HCT116 (cell line): Measurements from ENCODE around the gene MAP7. TPM values are rescaled to one million over a fixed set of nuclear protein-coding genes. Genes with fewer than 3 reads are reported as not detected.

Source experiments
- ATAC-seq: fragments of 200-7000 bp; cut with Tn5 transposase; 2 replicates; pipeline ENCODE4 v1.9.1; 2020; ENCODE audit warnings: mild to moderate bottlenecking, moderate library complexity
- BruUV-seq: library from RNA; stranded (reverse); fragments of 400-500 nt; replicated peaks from 2 replicates; lab custom pipeline; 2021; lab: Mats Ljungman, UMichigan
- CTCF ChIA-PET: fragments of 300-600 bp; sonication (Branson Sonifier 250); formaldehyde crosslinking; loops from one replicate; lab custom pipeline; 2021; ENCODE audit warnings: antibody characterized with exemption; lab: Charles Lee
- POLR2A ChIA-PET: fragments of 300-600, 350-600 bp; sonication (Branson Sonifier 250); formaldehyde crosslinking; loops from one replicate; lab custom pipeline; 2021; ENCODE audit warnings: antibody characterized with exemption; lab: Charles Lee
- RAD21 ChIA-PET, 2 experiments: fragments of 300-600 bp; sonication (Branson Sonifier 250); formaldehyde crosslinking; loops; one replicate each; lab custom pipeline; 2023; ENCODE audit warnings: low total read pairs in 2 of 2; ENCODE audit not compliant: uncharacterized antibody in 2 of 2, unreplicated experiment in 2 of 2, low non-redundant PET in 1 of 2; lab: Charles Lee
- DNase-seq: peaks from one replicate; pipeline ENCODE4 v3.0.0-alpha.2; 2010; ENCODE audit warnings: low read depth, low spot score
- H2AFZ ChIP-seq: fragments of 200-600 bp; shearing (Covaris generic), sonication (generic); 2 replicates; pipeline ENCODE4 v1.6.1; 2017; ENCODE audit warnings: low read depth, mixed run types, mixed read lengths, antibody characterized with exemption, low read length; ENCODE audit not compliant: poor library complexity, severe bottlenecking
- H3K27ac ChIP-seq: 2 replicates; pipeline ENCODE4 v1.5.1; 2012; ENCODE audit warnings: low read depth, low read length
- H3K27me3 ChIP-seq: fragments of 200-600 bp; sonication (generic); 2 replicates; pipeline ENCODE4 v1.6.1; 2016; ENCODE audit warnings: mixed run types, low read length, mixed read lengths; ENCODE audit not compliant: insufficient read depth
- H3K36me3 ChIP-seq, 2 experiments: fragments of 200-500 bp in 1 of 2; fragments of 200-600 bp in 1 of 2; sonication (Bioruptor generic) in 1 of 2; sonication (generic) in 1 of 2; 2 replicates each; pipeline versions ENCODE4 v1.5.1 to v1.6.1; 2014 to 2016; ENCODE audit warnings: low read length in 2 of 2, inconsistent platforms in 1 of 2, mixed read lengths in 1 of 2, mixed run types in 1 of 2; ENCODE audit not compliant: insufficient read depth in 2 of 2, control insufficient read depth in 1 of 2
- H3K4me1 ChIP-seq, 2 experiments: fragments of 200-600 bp in 1 of 2; sonication (generic) in 1 of 2; 2 replicates each; pipeline versions ENCODE4 v1.5.1 to v1.6.1; 2012 to 2017; ENCODE audit warnings: low read length in 2 of 2, inconsistent platforms in 1 of 2, mild to moderate bottlenecking in 1 of 2, mixed read lengths in 1 of 2, mixed run types in 1 of 2, moderate library complexity in 1 of 2; ENCODE audit not compliant: insufficient read depth in 2 of 2, control insufficient read depth in 1 of 2
- H3K4me2 ChIP-seq: fragments of 200-600 bp; sonication (generic); 2 replicates; pipeline ENCODE4 v1.6.1; 2017; ENCODE audit warnings: mixed run types, low read length, mixed read lengths
- H3K4me3 ChIP-seq, 2 experiments: fragments of 200-600 bp in 1 of 2; sonication (generic) in 1 of 2; replicated peaks in 1 of 2; 2 replicates each; pipeline ENCODE4 v1.5.1; 2011 to 2016; ENCODE audit warnings: low read length in 2 of 2, control low read depth in 1 of 2, low read depth in 1 of 2, mild to moderate bottlenecking in 1 of 2, mixed read lengths in 1 of 2, mixed run types in 1 of 2
- H3K79me2 ChIP-seq: fragments of 200-600 bp; sonication (generic); 2 replicates; pipeline ENCODE4 v1.6.1; 2017; ENCODE audit warnings: mild to moderate bottlenecking, mixed run types, low read length, moderate library complexity, mixed read lengths; ENCODE audit not compliant: insufficient read depth
- H3K9ac ChIP-seq: fragments of 200-600 bp; sonication (generic); 2 replicates; pipeline ENCODE4 v1.6.1; 2016; ENCODE audit warnings: low read length, mixed read lengths
- H3K9me2 ChIP-seq: fragments of 200-600 bp; sonication (generic), shearing (Covaris generic); 2 replicates; pipeline ENCODE4 v1.6.1; 2017; ENCODE audit warnings: mixed run types, mild to moderate bottlenecking, moderate library complexity; ENCODE audit not compliant: insufficient read depth
- H3K9me3 ChIP-seq, 2 experiments: fragments of 200-500 bp in 1 of 2; fragments of 200-600 bp in 1 of 2; sonication (Bioruptor generic) in 1 of 2; sonication (generic) in 1 of 2; 2 replicates each; pipeline ENCODE4 v1.6.1; 2014 to 2017; ENCODE audit warnings: low read length in 2 of 2, mixed read lengths in 2 of 2, inconsistent platforms in 1 of 2, low read depth in 1 of 2, mild to moderate bottlenecking in 1 of 2, mixed run types in 1 of 2, moderate library complexity in 1 of 2; ENCODE audit not compliant: control insufficient read depth in 1 of 2, insufficient read depth in 1 of 2
- H4K20me1 ChIP-seq: fragments of 200-600 bp; sonication (generic), shearing (Covaris generic); 2 replicates; pipeline ENCODE4 v1.6.1; 2017; ENCODE audit warnings: mixed run types, mild to moderate bottlenecking, moderate library complexity; ENCODE audit not compliant: insufficient read depth
- CTCF ChIP-seq, 3 experiments: fragments of 200-600 bp in 1 of 3; sonication (generic) in 1 of 3; IDR thresholded peaks in 2 of 3; conservative IDR thresholded peaks in 1 of 3; 2 replicates each; pipeline ENCODE4 v1.5.1; 2012 to 2017; ENCODE audit warnings: low read depth in 2 of 3, low read length in 2 of 3, antibody characterized with exemption in 1 of 3, borderline replicate concordance in 1 of 3, control low read depth in 1 of 3, mild to moderate bottlenecking in 1 of 3, mixed read lengths in 1 of 3, mixed run types in 1 of 3, moderate library complexity in 1 of 3; ENCODE audit not compliant: insufficient read depth in 1 of 3
- EGR1 ChIP-seq: IDR thresholded peaks from 2 replicates; pipeline ENCODE4 v1.6.1; 2012; ENCODE audit warnings: low read depth
- RAD21 ChIP-seq: IDR thresholded peaks from 2 replicates; pipeline ENCODE4 v1.6.1; 2012; ENCODE audit warnings: low read depth, mild to moderate bottlenecking
- REST ChIP-seq: IDR thresholded peaks from 2 replicates; pipeline ENCODE4 v1.6.1; 2012; ENCODE audit warnings: low read depth
- SIN3A ChIP-seq: IDR thresholded peaks from 2 replicates; pipeline ENCODE4 v1.6.1; 2012; ENCODE audit warnings: low read depth
- intact Hi-C: fragments of 100-400 bp; cut with micrococcal nuclease; formaldehyde crosslinking; loops from 2 replicates; pipeline ENCODE4 v1.10.0; 2022
- total RNA-seq: library from RNA; stranded (reverse); gene quantifications from one replicate; pipeline ENCODE4 v1.2.1, GENCODE V29; 2021; ENCODE audit not compliant: unreplicated experiment

MAP7 gene
- total RNA-seq, 1 experiment from 2014 or later = 35.5 TPM

- Histone ChIP-seq H3K27ac (no peak overlapping the region), H4K20me1 (no peaks in the 10 kb centered on the region), H3K79me2 (no peaks in the 10 kb centered on the region), H3K27me3 (no peaks in the 10 kb centered on the region), H3K4me1 (no peaks in the 10 kb centered on the region), H3K9ac (no peak overlapping the region), H3K4me3 (no peak overlapping the region), H2AFZ (no peak overlapping the region), H3K4me2 (no peak overlapping the region), H3K36me3 (no peaks in the 10 kb centered on the region), H3K9me2 (no peaks in the 10 kb centered on the region), H3K9me3 (no peaks in the 10 kb centered on the region)
- POLR2A ChIA-PET = interaction anchor here (0.7 kb wide), 1 partner anchor 195 kb away, joined by 7 read pairs; no protein-coding TSS in a partner anchor
- BruUV-seq = no TSS peak
- TF ChIP-seq SIN3A (no peak), REST (no peak), CTCF (IDR thresholded peaks at IDR 0.05 in 2 of 3, conservative IDR thresholded peaks at IDR 0.05 in 1 of 3; ENCODE audit: borderline replicate concordance in 1 of 3, insufficient read depth in 1 of 3, low read depth in 2 of 3, low read length in 2 of 3) (no peak), EGR1 (no peak), RAD21 (no peak)
- ATAC-seq = no peak
- intact Hi-C loops = no loop called here
- CTCF ChIA-PET = interaction anchor here (2.9 kb wide), 1 partner anchor 12 kb away, joined by 9 read pairs; the partner anchor contains the start of gene MAP7
- no peak for DNase-seq
- RAD21 ChIA-PET = no interaction called here
These were observed 12.0 kb upstream of the MAP7 start for GRCh38 chr6:136562211-136562610.
